Esophagus muscularis mucosa (tissue), 4 donors: Measurements from ENCODE around the gene ELL2. TPM values are rescaled to one million over a fixed set of nuclear protein-coding genes. Genes with fewer than 3 reads are reported as not detected.
"Not testable (repeated sequence)": the region's sequence is repeated elsewhere in the genome, so short reads cannot be mapped to it uniquely, and the experiment has no call there.

ENCODE experiments used
- DNase-seq: peaks from one replicate; pipeline ENCODE4 v3.0.0-alpha.2; 2017; ENCODE audit errors: extremely low spot score
- H3K27ac ChIP-seq, 4 donors: fragments of 200-600 bp; sonication (generic); replicated peaks in 1 of 4; 1 replicate in 3 of 4; 2 replicates in 1 of 4; pipeline ENCODE4 v1.5.1; 2016 to 2019; ENCODE audit warnings: mild to moderate bottlenecking in 1 of 4
- H3K27me3 ChIP-seq, 4 donors: fragments of 200-600 bp; sonication (generic); one replicate each; pipeline versions ENCODE4 v1.5.1 to v1.6.0; 2016 to 2019
- H3K36me3 ChIP-seq, 4 donors: fragments of 200-600 bp; sonication (generic); one replicate each; pipeline ENCODE4 v1.5.1; 2016 to 2019
- H3K4me1 ChIP-seq, 4 donors: fragments of 200-600 bp; sonication (generic); one replicate each; pipeline ENCODE4 v1.5.1; 2016 to 2019
- H3K4me3 ChIP-seq, 4 donors: fragments of 200-600 bp; sonication (generic); 1 replicate in 2 of 4; 2 replicates in 2 of 4; pipeline ENCODE4 v1.5.1; 2016 to 2019; ENCODE audit warnings: mild to moderate bottlenecking in 4 of 4, moderate library complexity in 1 of 4
- H3K9me3 ChIP-seq, 4 donors: fragments of 200-600 bp; sonication (generic); 1 replicate in 3 of 4; 2 replicates in 1 of 4; pipeline ENCODE4 v1.5.1; 2016 to 2019
- EP300 ChIP-seq: sonication (generic); formaldehyde crosslinking; IDR thresholded peaks from one replicate; pipeline ENCODE4 v1.6.1; 2017; ENCODE audit warnings: antibody characterized with exemption
- POLR2A ChIP-seq: fragments of 450-650 bp; IDR thresholded peaks from one replicate; pipeline ENCODE4 v1.6.1; 2017; ENCODE audit warnings: antibody characterized with exemption, moderate library complexity, mild to moderate bottlenecking, low read depth
- POLR2AphosphoS5 ChIP-seq, 2 donors: sonication (generic); formaldehyde crosslinking; IDR thresholded peaks; one replicate each; pipeline ENCODE4 v1.6.1; 2017; ENCODE audit warnings: antibody characterized with exemption in 2 of 2
- WGBS: methylation state at CpG from one replicate; pipeline ENCODE4 v1.1.5; 2018; 5-methylcytosine and 5-hydroxymethylcytosine counted together
- intact Hi-C: fragments of 100-400 bp; cut with DNase I; formaldehyde crosslinking; loops from one replicate; pipeline ENCODE4 v1.15.1; 2023
- total RNA-seq, 4 donors: library from RNA; depleted of rRNA; stranded (reverse); fragments of >200 nt; gene quantifications; one replicate each; pipeline versions ENCODE4 v1.1.0 to v1.2.1, GENCODE V29; 2016
- TF ChIP-seq, protein P1 (sequence below), 3 experiments: fragments of 200-600 bp in 2 of 3; fragments of 450-650 bp in 1 of 3; sonication (generic) in 2 of 3; IDR thresholded peaks; one replicate each; pipeline ENCODE4 v1.5.1; 2017 to 2019; ENCODE audit warnings: antibody characterized with exemption in 3 of 3, mild to moderate bottlenecking in 2 of 3, moderate library complexity in 1 of 3

Gene ELL2
- total RNA-seq, 4 donors from 2014 or later: 38.8 to 51.5 (median 42.7) TPM

DNA sequence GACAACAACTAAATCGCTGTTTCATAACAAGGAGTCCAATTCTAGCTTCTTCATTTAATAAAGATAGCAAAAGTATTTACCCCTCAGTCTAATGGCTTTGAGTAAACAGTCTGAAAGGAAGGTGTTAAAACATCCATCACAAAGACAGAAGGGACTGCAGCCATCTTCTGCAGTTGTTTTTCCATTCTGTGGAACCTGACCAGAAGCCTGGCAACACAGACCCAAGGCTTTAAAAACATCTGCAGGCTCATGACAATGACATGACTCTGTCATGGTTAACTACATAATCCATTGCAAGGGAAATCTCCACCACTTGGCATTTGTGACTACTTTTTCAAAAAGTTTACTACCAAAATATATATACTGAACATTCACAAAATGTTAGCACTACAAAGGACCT is 51.9 kb downstream of the ELL2 start:
- TF ChIP-seq POLR2A (no peak), EP300 (no peak), POLR2AphosphoS5 (IDR thresholded peaks at IDR 0.05) (no peak)
- TF ChIP-seq, protein P1, sequence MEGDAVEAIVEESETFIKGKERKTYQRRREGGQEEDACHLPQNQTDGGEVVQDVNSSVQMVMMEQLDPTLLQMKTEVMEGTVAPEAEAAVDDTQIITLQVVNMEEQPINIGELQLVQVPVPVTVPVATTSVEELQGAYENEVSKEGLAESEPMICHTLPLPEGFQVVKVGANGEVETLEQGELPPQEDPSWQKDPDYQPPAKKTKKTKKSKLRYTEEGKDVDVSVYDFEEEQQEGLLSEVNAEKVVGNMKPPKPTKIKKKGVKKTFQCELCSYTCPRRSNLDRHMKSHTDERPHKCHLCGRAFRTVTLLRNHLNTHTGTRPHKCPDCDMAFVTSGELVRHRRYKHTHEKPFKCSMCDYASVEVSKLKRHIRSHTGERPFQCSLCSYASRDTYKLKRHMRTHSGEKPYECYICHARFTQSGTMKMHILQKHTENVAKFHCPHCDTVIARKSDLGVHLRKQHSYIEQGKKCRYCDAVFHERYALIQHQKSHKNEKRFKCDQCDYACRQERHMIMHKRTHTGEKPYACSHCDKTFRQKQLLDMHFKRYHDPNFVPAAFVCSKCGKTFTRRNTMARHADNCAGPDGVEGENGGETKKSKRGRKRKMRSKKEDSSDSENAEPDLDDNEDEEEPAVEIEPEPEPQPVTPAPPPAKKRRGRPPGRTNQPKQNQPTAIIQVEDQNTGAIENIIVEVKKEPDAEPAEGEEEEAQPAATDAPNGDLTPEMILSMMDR (IDR thresholded peaks at IDR 0.05): no peak
- Histone ChIP-seq H3K9me3 (no peaks in the 10 kb centered on the region), H3K4me1 (peaks cover 7 to 37% (median 12%) of the 10 kb centered on the region in 4 donors), H3K27ac (no peak overlapping the region), H3K36me3 (peaks cover 0 to 52% (median 5%) of the 10 kb centered on the region in 4 donors), H3K27me3 (no peaks in the 10 kb centered on the region), H3K4me3 (no peak overlapping the region)
- intact Hi-C loops: loop anchor here (5.0 kb wide), 1 partner anchor 38 kb away; no protein-coding TSS in a partner anchor
- WGBS: 86% methylated on average over 1 of the region's 1 CpG
- no peak for DNase-seq

DNA sequence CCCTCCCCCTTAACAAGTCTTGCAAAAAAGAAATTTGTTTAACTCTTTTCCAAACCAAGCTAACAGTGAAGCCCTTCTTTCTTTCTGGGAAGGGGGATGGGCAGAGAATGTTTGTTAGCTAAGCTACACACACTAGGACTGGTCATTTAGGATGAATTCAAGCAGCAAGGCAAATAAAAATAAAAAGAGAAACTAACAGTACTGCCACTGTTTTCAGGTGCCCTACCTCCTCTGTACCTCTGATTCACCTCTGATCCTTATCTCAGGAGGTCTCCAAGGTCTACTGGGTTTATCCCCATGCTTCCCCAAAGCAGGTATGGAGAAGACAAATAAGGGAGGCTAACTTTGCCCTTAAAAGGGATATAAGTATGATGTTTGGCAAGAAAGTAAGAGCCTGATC is 52.9 kb downstream of the ELL2 start:
- H3K36me3 ChIP-seq: peaks cover 0 to 52% (median 6%) of the 10 kb centered on the region in 4 donors

DNA sequence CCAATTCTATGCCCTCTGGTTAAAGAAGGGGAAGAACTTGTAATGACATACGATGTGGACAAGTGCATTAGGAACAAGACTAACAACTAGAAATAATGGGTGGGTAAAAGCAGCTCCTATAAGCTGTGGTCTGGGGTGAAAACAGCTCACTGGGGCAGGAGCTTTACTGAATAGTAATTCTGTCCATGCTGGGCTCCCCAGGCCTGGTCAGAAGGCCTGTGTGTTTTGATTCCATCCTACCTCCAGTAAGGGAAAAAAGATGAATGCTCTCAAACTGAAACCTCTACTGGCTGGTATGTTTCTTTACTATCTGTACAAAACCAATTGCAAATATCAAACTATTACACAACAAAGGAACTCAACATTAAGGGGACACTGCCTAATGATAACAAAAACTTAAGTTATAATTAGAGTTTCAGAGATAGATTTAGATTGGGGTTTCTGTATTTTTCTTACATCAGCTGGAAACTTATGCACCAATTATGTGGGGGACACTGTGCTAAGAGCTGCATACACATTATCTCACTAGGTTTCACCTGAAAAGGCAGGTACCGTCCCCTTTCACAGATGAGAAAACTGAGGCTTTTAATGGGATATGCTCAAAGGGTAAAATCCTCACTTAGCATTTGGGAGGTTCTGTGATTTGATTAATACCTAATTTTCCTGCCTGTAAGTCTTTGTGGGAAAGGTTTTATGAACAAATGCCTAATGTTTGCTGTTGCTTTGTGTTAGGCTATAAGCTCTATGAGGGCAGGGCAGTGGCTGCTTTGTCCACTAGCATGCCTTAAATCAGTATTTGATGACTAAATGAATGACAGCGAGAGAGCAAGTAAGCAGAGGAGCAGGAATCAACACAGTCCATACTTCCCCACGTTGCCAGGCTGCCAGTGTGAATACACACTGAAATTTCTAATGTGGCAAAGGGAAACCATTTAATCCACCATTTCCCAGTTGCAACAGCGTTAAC is 53.6 kb downstream of the ELL2 start:
- intact Hi-C loops: loop anchor here (5.0 kb wide), 1 partner anchor 39 kb away; no protein-coding TSS in a partner anchor
- DNase-seq: no peak
- no peaks in the 10 kb centered on the region for H3K27me3 ChIP-seq
- H3K4me1 ChIP-seq: peaks cover 7 to 37% (median 12%) of the 10 kb centered on the region in 4 donors
- 91% methylated on average over 5 of the region's 5 CpGs for WGBS
- H3K36me3 ChIP-seq: peaks cover 0 to 45% (median 6%) of the 10 kb centered on the region in 4 donors
- H3K27ac ChIP-seq: no peak overlapping the region
- no peaks in the 10 kb centered on the region for H3K9me3 ChIP-seq
- no peak for TF ChIP-seq POLR2AphosphoS5 (IDR thresholded peaks at IDR 0.05)
- no peak for TF ChIP-seq POLR2A
- TF ChIP-seq, protein P1 (IDR thresholded peaks at IDR 0.05): no peak
- TF ChIP-seq EP300: no peak
- no peak overlapping the region for H3K4me3 ChIP-seq

More for the DNA sequence above, 52.9 kb downstream of the ELL2 start:
- no peak overlapping the region for H3K27ac ChIP-seq
- no peak for TF ChIP-seq EP300
- TF ChIP-seq, protein P1 (IDR thresholded peaks at IDR 0.05): no peak
- no peaks in the 10 kb centered on the region for H3K27me3 ChIP-seq
- intact Hi-C loops: loop anchor here (5.0 kb wide), 1 partner anchor 39 kb away; no protein-coding TSS in a partner anchor
- peaks cover 7 to 37% (median 12%) of the 10 kb centered on the region in 4 donors for H3K4me1 ChIP-seq
- no peak for DNase-seq
- no peaks in the 10 kb centered on the region for H3K9me3 ChIP-seq
- H3K4me3 ChIP-seq: no peak overlapping the region

DNA sequence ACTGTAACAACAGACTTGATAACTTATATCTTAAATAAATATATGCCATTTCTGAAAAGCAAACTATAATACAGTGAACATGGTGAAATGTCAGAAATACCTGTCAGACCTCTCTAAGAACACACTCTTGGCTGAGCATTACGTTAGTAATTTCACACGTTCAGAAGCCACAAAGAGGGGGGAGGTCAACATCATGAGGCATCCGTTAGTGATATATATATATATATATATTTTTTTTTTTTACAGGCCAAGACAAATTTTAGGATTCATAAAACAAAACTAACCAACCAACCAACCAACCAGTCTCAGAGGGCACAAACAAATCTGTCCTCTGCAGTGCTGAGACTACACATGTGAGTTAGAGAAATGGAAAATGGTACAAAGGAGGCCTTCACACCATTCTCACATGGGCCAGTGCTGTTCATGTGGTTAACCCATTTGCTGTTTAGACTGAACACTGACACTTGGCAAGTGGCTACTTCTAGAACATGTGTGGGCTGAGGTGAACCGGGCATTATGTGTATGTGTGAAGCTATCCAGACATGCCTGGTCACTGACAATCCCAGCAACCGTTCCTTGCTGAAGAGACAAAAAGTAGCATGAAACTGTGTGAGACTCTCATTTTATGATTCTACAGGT is 54.5 kb downstream of the ELL2 start:
- Histone ChIP-seq H3K27me3 (no peaks in the 10 kb centered on the region), H3K4me1 (peaks cover 7 to 37% (median 13%) of the 10 kb centered on the region in 4 donors), H3K36me3 (peaks cover 0 to 37% (median 6%) of the 10 kb centered on the region in 4 donors), H3K4me3 (no peak overlapping the region), H3K27ac (no peak overlapping the region), H3K9me3 (no peaks in the 10 kb centered on the region)
- no peak for DNase-seq
- TF ChIP-seq EP300 (no peak), POLR2AphosphoS5 (IDR thresholded peaks at IDR 0.05) (no peak), POLR2A (no peak)
- TF ChIP-seq, protein P1 (IDR thresholded peaks at IDR 0.05): no peak
- 70% methylated on average over 5 of the region's 5 CpGs for WGBS
- intact Hi-C loops: loop anchor here (5.0 kb wide), 1 partner anchor 40 kb away; no protein-coding TSS in a partner anchor

DNA sequence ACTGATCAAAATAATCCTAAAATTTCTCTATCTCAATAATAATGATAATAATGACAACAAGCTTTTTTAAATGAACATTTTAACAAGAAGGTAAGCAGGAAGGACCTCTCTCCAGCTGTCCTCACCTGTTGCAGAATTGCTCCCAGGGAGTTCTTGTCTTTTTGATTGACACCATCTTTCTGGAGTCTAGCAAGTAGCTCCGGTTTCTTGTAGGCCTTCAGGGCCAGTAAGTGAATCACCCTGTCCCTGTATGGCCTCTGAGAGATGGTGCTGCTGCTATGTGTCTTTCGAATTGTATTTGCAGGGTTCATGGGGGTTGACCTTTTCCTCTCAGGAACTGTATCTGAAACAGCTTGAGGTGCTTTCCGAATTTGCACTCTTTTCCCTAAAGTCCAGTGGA is 55.3 kb downstream of the ELL2 start:
- H3K27me3 ChIP-seq, H3K27ac ChIP-seq, H3K9me3 ChIP-seq, H3K4me3 ChIP-seq, DNase-seq: not testable (repeated sequence)
- WGBS: 83% methylated on average over 3 of the region's 3 CpGs
- H3K4me1 ChIP-seq: peaks cover 7 to 37% (median 15%) of the 10 kb centered on the region in 4 donors
- peaks cover 0 to 29% (median 4%) of the 10 kb centered on the region in 4 donors for H3K36me3 ChIP-seq
- intact Hi-C loops: loop anchor here (5.0 kb wide), 1 partner anchor 41 kb away; no protein-coding TSS in a partner anchor
